Mucosa of rectum (tissue), 2 donors: Measurements from ENCODE around the gene GHRHR.

Experiments
- H3K27ac ChIP-seq, 2 donors: one replicate each; pipeline ENCODE4 v1.7.0; 2013; ENCODE audit warnings: inconsistent platforms in 2 of 2, low read depth in 2 of 2, low read length in 2 of 2
- H3K27me3 ChIP-seq, 2 donors: one replicate each; pipeline ENCODE4 v1.7.0; 2013; ENCODE audit warnings: low read length in 2 of 2; ENCODE audit not compliant: control insufficient read depth in 2 of 2, insufficient read depth in 2 of 2
- H3K36me3 ChIP-seq, 2 donors: one replicate each; pipeline ENCODE4 v1.7.0; 2013; ENCODE audit warnings: low read length in 2 of 2; ENCODE audit not compliant: control insufficient read depth in 2 of 2, insufficient read depth in 2 of 2
- H3K4me1 ChIP-seq, 2 donors: one replicate each; pipeline ENCODE4 v1.7.0; 2013; ENCODE audit warnings: low read length in 2 of 2, mild to moderate bottlenecking in 1 of 2; ENCODE audit not compliant: control insufficient read depth in 2 of 2, insufficient read depth in 2 of 2
- H3K4me3 ChIP-seq, 2 donors: one replicate each; pipeline ENCODE4 v1.7.0; 2013; ENCODE audit warnings: low read length in 2 of 2
- H3K9ac ChIP-seq, 2 donors: one replicate each; pipeline ENCODE4 v1.7.0; 2013; ENCODE audit warnings: low read length in 2 of 2, low read depth in 1 of 2, mild to moderate bottlenecking in 1 of 2
- H3K9me3 ChIP-seq, 2 donors: one replicate each; pipeline ENCODE4 v1.7.0; 2013; ENCODE audit warnings: low read length in 2 of 2; ENCODE audit not compliant: control insufficient read depth in 2 of 2
- donor health status: healthy.
- donor health status: Normal muscosa, but diverticular disease.

Gene GHRHR

GRCh38 chr7:31017032-31017675 is 53.4 kb downstream of the GHRHR start:
- H3K9ac ChIP-seq: no peak overlapping the region

GRCh38 chr7:31017721-31018120 is 54.0 kb downstream of the GHRHR start:
- H3K4me3 ChIP-seq: no peak overlapping the region
- no peaks in the 10 kb centered on the region for H3K27me3 ChIP-seq

More at GRCh38 chr7:31017032-31017675, 53.4 kb downstream of the GHRHR start:
- Histone ChIP-seq H3K27me3 (no peaks in the 10 kb centered on the region), H3K4me1 (no peaks in the 10 kb centered on the region), H3K27ac (no peak overlapping the region), H3K4me3 (no peak overlapping the region), H3K9me3 (no peaks in the 10 kb centered on the region), H3K36me3 (no peaks in the 10 kb centered on the region)

GRCh38 chr7:31019509-31019908 is 55.8 kb downstream of the GHRHR start:
- Histone ChIP-seq H3K9me3 (no peaks in the 10 kb centered on the region), H3K36me3 (no peaks in the 10 kb centered on the region), H3K27me3 (no peaks in the 10 kb centered on the region), H3K4me3 (no peak overlapping the region), H3K9ac (no peak overlapping the region), H3K27ac (no peak overlapping the region), H3K4me1 (no peaks in the 10 kb centered on the region)

More at GRCh38 chr7:31017721-31018120, 54.0 kb downstream of the GHRHR start:
- Histone ChIP-seq H3K4me1 (no peaks in the 10 kb centered on the region), H3K36me3 (no peaks in the 10 kb centered on the region), H3K9ac (no peak overlapping the region), H3K27ac (no peak overlapping the region), H3K9me3 (no peaks in the 10 kb centered on the region)

- no peak overlapping the region for H3K9ac ChIP-seq
- H3K36me3 ChIP-seq: no peaks in the 10 kb centered on the region
- H3K27me3 ChIP-seq: no peaks in the 10 kb centered on the region
- H3K4me1 ChIP-seq: no peaks in the 10 kb centered on the region
- no peaks in the 10 kb centered on the region for H3K9me3 ChIP-seq
- no peak overlapping the region for H3K27ac ChIP-seq
- H3K4me3 ChIP-seq: no peak overlapping the region
These were observed 56.4 kb downstream of the GHRHR start for GRCh38 chr7:31020161-31020560.

GRCh38 chr7:31020652-31021051 is 56.9 kb downstream of the GHRHR start:
- no peak overlapping the region for H3K27ac ChIP-seq
- no peak overlapping the region for H3K9ac ChIP-seq
- H3K36me3 ChIP-seq: no peaks in the 10 kb centered on the region
- H3K9me3 ChIP-seq: no peaks in the 10 kb centered on the region
- H3K4me3 ChIP-seq: no peak overlapping the region
- H3K27me3 ChIP-seq: no peaks in the 10 kb centered on the region
- H3K4me1 ChIP-seq: no peaks in the 10 kb centered on the region

- Histone ChIP-seq H3K36me3 (no peaks in the 10 kb centered on the region), H3K9me3 (no peaks in the 10 kb centered on the region), H3K4me1 (no peaks in the 10 kb centered on the region), H3K27me3 (no peaks in the 10 kb centered on the region), H3K27ac (no peak overlapping the region), H3K9ac (no peak overlapping the region), H3K4me3 (no peak overlapping the region)
These were observed 58.4 kb downstream of the GHRHR start for GRCh38 chr7:31022117-31022516.

- no peaks in the 10 kb centered on the region for H3K9me3 ChIP-seq
- H3K4me3 ChIP-seq: no peak overlapping the region
- no peak overlapping the region for H3K9ac ChIP-seq
- H3K36me3 ChIP-seq: no peaks in the 10 kb centered on the region
- H3K27ac ChIP-seq: no peak overlapping the region
- no peaks in the 10 kb centered on the region for H3K27me3 ChIP-seq
- H3K4me1 ChIP-seq: no peaks in the 10 kb centered on the region
These were observed 59.0 kb downstream of the GHRHR start for GRCh38 chr7:31022726-31023125.

GRCh38 chr7:31023877-31024276 is 60.1 kb downstream of the GHRHR start:
- H3K9me3 ChIP-seq: no peaks in the 10 kb centered on the region
- H3K27ac ChIP-seq: no peak overlapping the region
- H3K4me1 ChIP-seq: no peaks in the 10 kb centered on the region
- no peak overlapping the region for H3K4me3 ChIP-seq
- no peaks in the 10 kb centered on the region for H3K27me3 ChIP-seq
- H3K36me3 ChIP-seq: no peaks in the 10 kb centered on the region
- no peak overlapping the region for H3K9ac ChIP-seq

- H3K4me1 ChIP-seq: no peaks in the 10 kb centered on the region
- H3K4me3 ChIP-seq: no peak overlapping the region
- no peaks in the 10 kb centered on the region for H3K9me3 ChIP-seq
- H3K36me3 ChIP-seq: no peaks in the 10 kb centered on the region
- no peaks in the 10 kb centered on the region for H3K27me3 ChIP-seq
- H3K27ac ChIP-seq: no peak overlapping the region
- no peak overlapping the region for H3K9ac ChIP-seq
These were observed 63.6 kb downstream of the GHRHR start for GRCh38 chr7:31027161-31027965.

GRCh38 chr7:31028006-31028405 is 64.3 kb downstream of the GHRHR start:
- no peaks in the 10 kb centered on the region for H3K36me3 ChIP-seq
- H3K9ac ChIP-seq: no peak overlapping the region
- no peak overlapping the region for H3K4me3 ChIP-seq
- H3K4me1 ChIP-seq: no peaks in the 10 kb centered on the region
- no peaks in the 10 kb centered on the region for H3K27me3 ChIP-seq
- H3K27ac ChIP-seq: no peak overlapping the region
- no peaks in the 10 kb centered on the region for H3K9me3 ChIP-seq
